Type B pancreatic cell (in vitro differentiated cells): Measurements from ENCODE around the gene LGALS13. TPM values are rescaled to one million over a fixed set of nuclear protein-coding genes. Genes with fewer than 3 reads are reported as not detected.

Experiments used
- total RNA-seq: library from RNA; stranded (reverse); gene quantifications from 2 replicates; pipeline ENCODE4 v1.2.1, GENCODE V29; 2021; ENCODE audit warnings: low replicate concordance

The LGALS13 gene
- total RNA-seq, 1 donor from 2014 or later: not detected

Other genes starting within 250 kb of the LGALS13 start
- 36.9 and 43.6 TPM in 2 replicates for gene PAF1, start 211.4 kb upstream of the LGALS13 start, total RNA-seq
- 37.3 and 40.8 TPM in 2 replicates for gene MED29, start 211.1 kb upstream of the LGALS13 start, total RNA-seq
- 36.0 and 101 TPM in 2 replicates for gene ZFP36, start 195.7 kb upstream of the LGALS13 start, total RNA-seq
- 32.9 and 86.7 TPM in 2 replicates for gene PLEKHG2, start 189.9 kb upstream of the LGALS13 start, total RNA-seq
- gene RPS16, start 166.6 kb upstream of the LGALS13 start, total RNA-seq: 2,174 and 2,175 TPM in 2 replicates
- 142 and 144 TPM in 2 replicates for gene SUPT5H, start 156.9 kb upstream of the LGALS13 start, total RNA-seq
- gene TIMM50, start 121.7 kb upstream of the LGALS13 start, total RNA-seq: 63.6 and 82.2 TPM in 2 replicates
- 0.74 and 2.7 TPM in 2 replicates for gene DLL3, start 103.6 kb upstream of the LGALS13 start, total RNA-seq
- gene SELENOV, start 87.4 kb upstream of the LGALS13 start, total RNA-seq: 1.1 TPM in 1 of 2 replicates, not detected in the other
- gene EID2B, start 69.7 kb upstream of the LGALS13 start, total RNA-seq: 1.1 and 4.8 TPM in 2 replicates
- 15.3 and 19.2 TPM in 2 replicates for gene EID2, start 62.4 kb upstream of the LGALS13 start, total RNA-seq
- gene LGALS16, start 53.4 kb downstream of the LGALS13 start, total RNA-seq: not detected in 2 replicates
- 0.48 TPM in 1 of 2 replicates, not detected in the other for gene LGALS14, start 102.0 kb downstream of the LGALS13 start, total RNA-seq
- not detected in 2 replicates for gene CLC, start 135.5 kb downstream of the LGALS13 start, total RNA-seq
- gene LEUTX, start 176.3 kb downstream of the LGALS13 start, total RNA-seq: not detected in 2 replicates
- gene DYRK1B, start 231.6 kb downstream of the LGALS13 start, total RNA-seq: 43.1 and 49.3 TPM in 2 replicates
- gene FBL, start 243.9 kb downstream of the LGALS13 start, total RNA-seq: 327 and 356 TPM in 2 replicates